Activated CD8-positive, alpha-beta memory T cell treated with anti-CD3 and anti-CD28 coated beads, Interleukin-2, amount 50 U/mL, for 48 hours (primary cell): ENCODE data around the gene IFT27.
"Not testable (repeated sequence)": the region's sequence is repeated elsewhere in the genome, so short reads cannot be mapped to it uniquely, and the experiment has no call there.

Source experiments
- DNase-seq: peaks from one replicate; pipeline ENCODE4 v3.0.0-alpha.2; 2020

IFT27 gene

GRCh38 chr22:36741968-36742367, 34.0 kb downstream of the IFT27 start:
- no peak for DNase-seq

DNA sequence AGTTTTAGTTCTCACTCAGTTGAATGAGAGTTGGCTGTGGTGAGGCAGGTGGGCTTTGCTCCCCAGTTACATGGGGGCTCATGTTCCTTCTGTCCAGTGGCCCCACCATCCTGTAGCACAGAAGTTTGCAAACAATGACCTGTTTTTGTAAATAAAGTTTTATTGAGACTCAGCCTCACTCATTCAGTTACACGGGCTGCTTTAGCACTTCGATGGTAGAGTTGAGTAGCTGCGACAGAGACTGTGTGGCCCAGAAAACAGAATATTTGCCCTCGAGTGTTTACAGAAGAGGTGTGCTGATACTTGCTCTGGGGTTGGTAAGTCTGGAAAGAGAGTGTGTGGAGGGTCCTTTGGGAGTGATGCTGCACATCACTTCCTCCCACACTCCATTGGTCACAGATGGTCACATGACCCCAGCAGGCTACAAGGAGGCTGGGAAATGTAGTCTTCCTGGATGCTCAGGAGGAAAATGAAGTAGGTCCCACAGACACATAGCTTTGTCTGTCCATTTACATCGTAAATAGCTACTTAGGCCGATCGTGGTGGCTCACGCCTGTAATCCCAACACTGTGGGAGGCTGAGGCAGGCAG, 34.6 kb downstream of the IFT27 start:
- no peak for DNase-seq

- DNase-seq: no peak
These were observed 35.2 kb downstream of the IFT27 start for GRCh38 chr22:36740716-36741115.

- DNase-seq: no peak
These were observed 36.7 kb downstream of the IFT27 start for GRCh38 chr22:36739185-36739584.

DNA sequence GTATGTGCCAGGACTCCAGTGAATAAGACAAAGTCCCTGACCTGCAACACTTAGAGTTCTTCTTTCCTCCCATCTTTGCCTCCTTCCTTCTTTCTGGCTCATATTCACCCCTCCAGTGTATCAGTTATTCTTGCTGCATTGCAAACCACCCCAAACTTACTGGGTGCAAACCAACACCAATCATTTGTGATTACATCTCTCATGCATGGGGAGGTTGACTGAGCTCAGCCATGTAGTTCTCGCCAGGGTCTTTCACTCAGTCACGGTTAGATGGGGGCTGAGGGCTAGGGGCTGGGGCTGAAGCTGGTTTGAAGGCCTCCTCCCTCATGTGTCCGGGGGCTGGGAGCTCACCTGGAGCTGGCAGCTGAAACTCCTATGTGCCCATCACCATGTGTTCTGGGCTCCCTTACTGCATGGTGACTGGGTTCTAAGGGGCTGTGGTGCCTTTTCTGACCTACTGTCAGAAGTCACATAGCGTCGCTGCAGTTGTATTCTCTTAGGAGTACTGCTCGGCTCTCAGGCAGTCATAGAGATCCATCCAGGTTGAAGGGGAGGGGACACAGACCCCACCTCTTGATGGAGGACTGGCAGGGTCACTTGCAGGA, 37.4 kb downstream of the IFT27 start:
- DNase-seq: no peak

DNA sequence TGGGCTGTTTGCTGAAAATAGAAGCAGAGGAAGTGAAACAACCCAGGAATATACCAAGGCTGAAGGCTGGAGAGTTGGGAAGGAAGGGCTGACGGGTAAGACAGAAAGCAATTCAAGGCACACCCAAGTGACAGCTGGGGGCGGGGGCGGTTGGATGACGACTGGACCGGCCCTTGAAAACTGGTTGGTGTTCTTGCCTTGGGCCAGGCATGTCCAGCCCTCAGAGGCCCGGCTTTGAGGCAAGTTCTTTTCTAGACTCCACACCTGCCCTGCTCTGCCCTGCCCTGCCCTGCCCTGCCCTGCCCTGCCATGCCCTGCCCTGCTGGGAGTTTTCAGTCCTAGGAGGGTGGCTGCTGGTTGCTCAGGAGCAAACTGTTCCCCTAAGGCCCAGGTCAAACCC, 38.1 kb downstream of the IFT27 start:
- DNase-seq: no peak

DNA sequence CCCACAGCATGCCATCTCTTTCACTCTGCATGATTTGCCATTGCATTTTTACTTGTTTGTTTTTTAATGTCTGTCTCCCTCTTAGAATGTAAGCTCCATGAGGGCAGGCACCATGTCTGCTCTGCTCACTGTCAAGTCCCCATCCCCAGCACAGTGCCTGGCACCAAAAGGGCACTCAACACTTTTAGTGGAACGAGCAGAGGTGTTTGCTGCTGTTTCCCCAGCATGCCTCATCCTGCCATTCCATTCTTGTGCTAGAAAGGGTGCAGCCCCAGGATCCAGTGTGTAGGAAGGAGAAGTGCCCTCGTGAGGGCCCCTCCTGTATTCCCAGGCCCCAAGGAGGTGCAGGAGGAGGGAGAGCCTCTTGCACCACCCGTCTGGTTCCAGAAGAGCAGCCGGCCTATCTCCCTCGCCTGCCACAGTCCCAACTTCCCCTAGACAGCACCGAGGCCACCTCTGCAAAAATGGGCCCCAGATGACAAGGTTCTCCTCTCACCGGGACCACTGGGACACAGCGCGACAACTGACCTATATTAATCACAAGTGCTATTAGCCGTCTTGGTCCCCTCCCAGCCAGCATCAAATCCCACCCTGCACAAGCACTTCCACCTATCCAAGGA, 39.1 kb downstream of the IFT27 start:
- no peak for DNase-seq

- no peak for DNase-seq
These were observed 41.5 kb downstream of the IFT27 start for GRCh38 chr22:36734171-36735058.

DNA sequence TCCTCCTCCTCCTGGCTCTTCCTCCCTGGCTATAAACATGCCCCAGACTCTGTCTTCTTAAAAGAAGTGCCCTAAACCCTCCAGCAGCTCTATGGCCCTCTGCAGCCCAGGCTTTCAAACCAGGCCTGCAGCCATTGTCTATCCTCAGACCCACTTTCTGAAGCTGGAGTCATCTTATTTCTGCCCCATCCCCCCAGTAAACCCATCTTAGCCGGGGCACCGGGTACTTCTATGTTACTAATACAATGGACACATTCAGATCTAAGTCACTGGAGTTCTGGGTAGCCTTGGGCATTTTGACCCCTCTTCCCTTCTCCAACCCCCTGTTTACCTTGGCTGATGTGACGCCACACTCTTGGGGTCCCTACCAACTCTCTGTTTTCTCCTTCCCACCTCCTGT, 42.6 kb downstream of the IFT27 start:
- DNase-seq: no peak

DNA sequence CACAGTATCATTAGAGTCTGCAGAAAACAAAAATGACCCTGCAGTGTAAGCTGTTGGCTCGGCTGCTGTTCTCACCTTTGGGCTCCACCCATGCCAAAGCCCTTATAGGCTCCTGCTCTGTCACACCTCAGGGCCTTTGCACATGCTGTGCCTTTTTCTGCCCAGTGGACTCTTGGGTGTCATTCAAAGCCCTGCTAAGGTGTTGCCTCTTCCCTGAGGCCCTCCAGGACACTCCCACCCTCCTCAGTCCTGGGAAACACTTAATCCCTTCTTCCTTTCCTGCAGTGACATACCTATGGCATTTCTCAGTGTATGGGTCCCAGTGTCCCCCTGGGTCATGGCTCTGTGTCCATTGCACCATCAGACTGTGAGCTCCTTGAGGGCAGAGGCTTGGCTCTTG, 43.3 kb downstream of the IFT27 start:
- DNase-seq: no peak

DNA sequence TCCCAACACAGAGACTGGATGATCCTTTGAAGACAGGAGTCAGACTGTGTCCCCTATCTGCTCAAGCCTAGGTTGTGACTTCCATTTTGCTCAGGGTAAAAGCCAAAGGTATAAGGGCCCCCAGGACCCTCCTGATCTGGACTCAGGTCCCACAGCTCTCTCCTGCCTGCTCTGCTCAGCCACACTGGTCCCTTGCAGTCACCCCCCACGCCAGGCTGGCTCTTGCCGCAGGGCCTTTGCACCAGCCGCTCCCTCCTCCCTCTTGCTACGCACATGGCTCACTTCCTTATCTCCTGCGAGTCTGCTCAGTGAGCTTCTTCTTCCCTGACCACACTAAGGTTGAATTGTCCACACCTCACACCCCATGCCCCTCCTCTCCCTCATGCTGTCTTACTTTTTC, 44.0 kb downstream of the IFT27 start:
- DNase-seq: no peak

DNA sequence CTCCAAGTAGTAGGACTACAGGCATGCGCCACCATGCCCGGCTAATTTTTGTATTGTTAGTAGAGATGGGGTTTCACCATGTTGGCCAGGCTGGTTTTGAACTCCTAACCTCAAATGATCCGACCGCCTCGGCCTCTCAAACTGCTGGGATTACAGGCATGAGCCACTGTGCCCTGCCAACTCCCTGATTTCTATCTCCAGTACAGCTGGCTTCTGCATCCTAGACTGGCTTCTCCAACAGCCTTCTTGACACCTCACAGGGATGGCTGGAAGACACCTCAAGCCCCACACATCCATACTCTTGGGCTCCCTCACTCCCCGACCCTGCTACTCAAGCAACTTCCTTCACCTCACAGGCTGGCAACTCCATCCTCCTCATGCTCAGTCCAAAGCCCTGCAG, 44.6 kb downstream of the IFT27 start:
- DNase-seq: not testable (repeated sequence)

DNA sequence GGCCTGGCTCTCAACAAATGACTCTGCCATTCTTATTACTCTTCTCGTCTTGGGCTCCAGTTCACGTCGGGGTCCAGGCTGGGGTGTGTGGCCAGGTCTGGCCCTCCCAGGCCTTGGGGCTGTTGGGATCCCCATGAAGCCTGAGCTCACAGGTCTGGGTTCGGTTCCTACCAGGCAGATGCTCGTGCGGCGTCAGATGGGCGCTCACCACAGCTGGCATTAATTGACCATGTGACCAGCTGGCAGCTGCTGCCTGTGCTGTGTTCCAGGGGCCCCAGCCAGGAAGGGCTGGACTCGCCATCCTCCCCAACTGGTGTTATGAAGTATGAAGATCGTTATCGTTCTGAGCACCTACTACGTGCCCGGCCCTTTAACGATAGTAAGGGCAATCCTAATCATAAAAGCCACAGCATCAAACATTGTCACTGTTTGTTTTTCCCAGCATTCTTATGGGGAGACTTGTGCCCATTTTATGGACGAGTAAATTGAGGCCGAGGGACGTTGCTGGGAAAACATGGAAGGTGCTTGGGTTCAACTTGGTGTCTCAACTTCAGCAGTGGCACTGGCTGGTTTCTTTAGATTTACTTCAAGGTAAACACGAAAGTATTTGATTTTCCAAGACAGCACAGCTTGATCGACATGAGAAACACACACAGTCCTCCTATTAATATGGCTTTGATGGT, 45.6 kb downstream of the IFT27 start:
- DNase-seq: no peak

DNA sequence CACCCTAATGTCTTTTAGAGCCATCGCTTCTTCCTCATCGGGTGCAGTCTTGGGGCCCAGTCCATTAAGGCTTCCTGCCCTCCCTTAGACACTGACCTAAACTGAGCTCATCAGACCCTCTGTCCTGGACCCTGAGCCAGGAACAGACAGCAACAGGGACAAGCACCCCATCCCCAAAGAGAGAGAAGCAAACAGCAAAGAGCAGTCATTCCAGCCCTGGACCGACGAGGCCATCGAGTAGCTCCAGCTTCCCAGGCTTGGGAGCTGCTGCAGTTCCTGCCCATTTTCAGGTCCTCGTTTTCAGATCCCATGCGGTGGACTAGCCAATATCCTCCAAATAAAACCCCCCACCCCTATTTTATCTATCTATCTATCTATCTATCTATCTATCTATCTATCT, 46.6 kb downstream of the IFT27 start:
- DNase-seq: no peak

DNA sequence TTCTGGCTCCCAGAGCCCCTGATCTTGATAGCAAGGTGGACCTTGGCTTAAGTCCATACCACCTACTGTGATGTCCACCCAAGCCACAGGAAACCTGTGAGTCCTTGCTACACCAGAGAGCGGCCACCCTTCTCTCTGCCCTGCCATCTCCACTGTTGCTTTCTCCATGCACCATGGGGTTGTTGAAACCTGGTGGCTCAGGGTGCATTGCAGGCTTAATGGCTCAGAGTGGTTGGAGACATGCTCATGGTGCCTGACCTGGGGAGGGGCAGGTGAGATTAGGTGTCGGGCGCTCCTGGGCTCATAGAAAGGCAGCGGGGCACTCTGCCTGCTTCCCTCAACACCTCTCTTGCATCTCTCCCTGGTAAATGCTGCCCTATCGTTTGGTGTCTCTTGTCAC, 47.4 kb downstream of the IFT27 start:
- no peak for DNase-seq

GRCh38 chr22:36727927-36728488, 47.9 kb downstream of the IFT27 start:
- DNase-seq: no peak

DNA sequence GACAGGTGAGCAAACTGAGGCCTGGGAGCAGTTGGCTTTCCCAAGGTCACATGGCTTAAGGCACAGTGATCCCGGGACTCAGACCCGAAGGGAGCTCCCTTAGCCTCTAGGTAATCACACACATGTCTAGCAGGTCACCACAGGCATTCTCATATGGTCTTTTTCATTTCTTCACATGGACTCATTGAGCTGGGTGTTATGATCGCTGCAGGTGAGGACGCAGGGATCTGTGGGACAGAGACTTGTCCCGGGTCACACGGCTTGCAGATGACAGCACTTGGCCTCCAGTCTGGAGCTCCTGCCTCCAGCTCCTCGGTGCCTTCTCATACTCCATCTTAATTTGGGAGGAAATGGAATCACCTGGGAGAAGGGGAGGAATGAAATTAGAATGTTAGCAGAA, 48.8 kb downstream of the IFT27 start:
- no peak for DNase-seq

GRCh38 chr22:36726007-36726380, 49.9 kb downstream of the IFT27 start:
- no peak for DNase-seq

GRCh38 chr22:36725366-36726006, 50.4 kb downstream of the IFT27 start:
- DNase-seq: no peak

GRCh38 chr22:36724836-36725235, 51.1 kb downstream of the IFT27 start:
- DNase-seq: no peak

GRCh38 chr22:36722055-36722454, 53.9 kb downstream of the IFT27 start:
- DNase-seq: no peak

- DNase-seq: no peak
These were observed 60.3 kb downstream of the IFT27 start for GRCh38 chr22:36715647-36716046.
